NCI-H345 (cell line): ENCODE results near the gene PARG.
"Not testable (repeated sequence)": the region's sequence is repeated elsewhere in the genome, so short reads cannot be mapped to it uniquely, and the experiment has no call there.

Experiments used
- DNase-seq: peaks from one replicate; lab custom pipeline; 2025; lab: John Stamatoyannopoulos, UW

Gene PARG

GRCh38 chr10:49941447-49942338 is at the start of gene PARG, which contains the start of gene TIMM23B:
TSS of gene PARG (minus strand) at chr10:49942027. CDS start at chr10:49941725, 302 bp downstream.
TSS of gene TIMM23B (plus strand) at chr10:49942053. CDS start at chr10:49942195, 142 bp downstream.
- peak; percentile 68 for DNase-seq

DNA sequence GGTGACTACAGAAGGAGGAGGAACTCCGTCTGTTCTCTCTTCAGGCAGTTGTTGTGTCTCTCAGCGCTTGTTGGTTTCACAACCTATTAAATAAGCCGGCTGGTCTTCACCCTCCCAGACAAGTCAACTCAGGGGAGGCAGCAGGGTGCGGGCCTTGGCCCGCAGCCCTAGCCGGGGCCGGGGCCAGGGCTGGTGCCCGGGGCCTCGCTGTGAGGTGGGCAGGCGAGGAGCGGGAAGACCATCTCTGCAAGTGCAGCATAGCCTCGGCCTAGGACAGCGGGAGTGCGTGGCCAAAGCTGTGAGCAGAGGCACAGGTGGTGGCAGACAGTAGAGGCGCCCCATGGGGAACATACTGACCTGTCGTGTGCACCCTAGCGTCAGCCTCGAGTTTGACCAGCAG is 46.5 kb upstream of the PARG start, which contains the start of gene AGAP6:
TSS of gene AGAP6 (plus strand) at position 31 of the 400 bp plus-strand sequence. CDS start at position 341, 310 bp downstream.
- DNase-seq: not testable (repeated sequence)

GRCh38 chr10:49987207-49987606 is 45.4 kb upstream of the PARG start:
- not testable (repeated sequence) for DNase-seq

- DNase-seq: not testable (repeated sequence)
These were observed 35.9 kb upstream of the PARG start for GRCh38 chr10:49977756-49978155.

- not testable (repeated sequence) for DNase-seq
These were observed 30.3 kb upstream of the PARG start for GRCh38 chr10:49972094-49972493.

- not testable (repeated sequence) for DNase-seq
These were observed 29.6 kb upstream of the PARG start for GRCh38 chr10:49971466-49971865.

GRCh38 chr10:49970331-49970857 is 28.6 kb upstream of the PARG start:
- not testable (repeated sequence) for DNase-seq

DNA sequence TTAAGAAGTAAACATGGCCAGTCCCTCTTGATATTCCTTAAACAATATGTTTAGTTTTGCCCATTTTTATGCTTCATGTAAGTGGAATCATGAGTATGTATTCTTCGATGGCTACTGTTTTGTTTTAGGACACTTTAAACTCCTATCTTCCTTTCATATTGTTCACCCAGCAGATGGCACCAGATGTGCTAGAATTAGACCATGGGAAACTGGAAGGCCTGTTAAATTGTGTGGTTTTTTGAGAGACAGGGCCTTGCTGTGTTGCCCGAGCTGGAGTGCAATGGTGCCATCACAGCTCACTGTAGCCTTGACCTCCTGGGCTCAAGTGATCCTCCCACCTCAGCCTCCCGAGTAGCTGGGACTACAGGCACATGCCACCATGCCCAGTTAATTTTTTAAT is 11.3 kb upstream of the PARG start:
- not testable (repeated sequence) for DNase-seq

DNA sequence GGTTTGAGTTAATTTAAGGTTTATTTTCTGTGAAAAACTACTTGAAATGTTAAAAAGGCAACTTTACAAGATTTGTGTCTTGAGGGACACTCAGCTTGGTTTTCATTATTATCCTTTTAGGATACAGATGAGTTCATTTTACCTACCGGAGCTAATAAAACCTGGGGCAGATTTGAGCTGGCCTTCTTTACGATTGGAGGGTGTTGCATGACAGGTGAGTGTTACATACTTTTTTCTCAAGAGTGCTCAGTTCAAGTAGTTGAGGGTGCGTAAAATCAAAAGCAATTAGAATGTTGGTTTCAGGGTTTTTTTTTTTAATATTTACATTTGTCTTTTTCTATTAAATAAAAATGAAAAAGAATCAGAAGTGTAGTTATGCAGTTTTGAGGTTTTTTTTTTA is 10.2 kb upstream of the PARG start:
- not testable (repeated sequence) for DNase-seq

DNA sequence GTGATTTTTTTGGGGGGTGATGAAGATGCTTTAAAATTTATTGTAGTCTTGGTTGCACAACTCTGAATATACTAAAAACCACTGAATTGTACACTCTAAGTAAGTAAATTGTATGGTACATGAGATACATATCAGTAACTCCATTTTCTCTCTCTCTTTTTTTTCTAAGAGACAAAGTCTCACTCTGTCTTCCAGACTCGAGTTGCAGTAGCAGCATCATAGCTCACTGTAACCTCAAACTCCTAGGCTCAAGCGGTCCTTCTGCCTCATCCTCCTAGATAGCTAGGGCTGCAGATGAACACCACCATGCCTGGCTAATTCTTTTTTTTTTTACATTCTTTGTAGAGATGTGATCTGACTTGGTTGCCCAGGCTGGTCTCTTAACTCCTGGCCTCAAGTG is 6.9 kb upstream of the PARG start:
- not testable (repeated sequence) for DNase-seq

GRCh38 chr10:49948142-49948541 is 6.3 kb upstream of the PARG start:
- not testable (repeated sequence) for DNase-seq

GRCh38 chr10:49943607-49944006 is 1.8 kb upstream of the PARG start:
- not testable (repeated sequence) for DNase-seq

DNA sequence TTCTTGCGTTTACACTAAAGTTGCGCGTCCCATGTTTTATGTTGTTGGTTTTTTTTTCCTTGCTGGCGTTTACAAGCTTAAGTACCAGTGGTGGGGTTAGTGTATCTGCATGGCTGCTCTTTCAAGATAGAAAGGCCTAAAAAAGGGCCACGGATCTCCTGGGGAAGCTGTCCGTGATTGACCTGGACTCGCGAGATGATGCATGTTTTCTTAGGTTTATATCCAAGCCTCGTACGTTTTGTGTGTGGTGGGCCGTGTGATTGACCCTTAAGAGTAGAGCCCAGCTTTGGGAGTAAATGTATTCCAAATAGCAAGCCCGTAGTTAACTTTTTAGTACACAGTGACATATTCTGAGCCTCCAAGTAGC is 495 bp upstream of the PARG start:
- DNase-seq: not testable (repeated sequence)

DNA sequence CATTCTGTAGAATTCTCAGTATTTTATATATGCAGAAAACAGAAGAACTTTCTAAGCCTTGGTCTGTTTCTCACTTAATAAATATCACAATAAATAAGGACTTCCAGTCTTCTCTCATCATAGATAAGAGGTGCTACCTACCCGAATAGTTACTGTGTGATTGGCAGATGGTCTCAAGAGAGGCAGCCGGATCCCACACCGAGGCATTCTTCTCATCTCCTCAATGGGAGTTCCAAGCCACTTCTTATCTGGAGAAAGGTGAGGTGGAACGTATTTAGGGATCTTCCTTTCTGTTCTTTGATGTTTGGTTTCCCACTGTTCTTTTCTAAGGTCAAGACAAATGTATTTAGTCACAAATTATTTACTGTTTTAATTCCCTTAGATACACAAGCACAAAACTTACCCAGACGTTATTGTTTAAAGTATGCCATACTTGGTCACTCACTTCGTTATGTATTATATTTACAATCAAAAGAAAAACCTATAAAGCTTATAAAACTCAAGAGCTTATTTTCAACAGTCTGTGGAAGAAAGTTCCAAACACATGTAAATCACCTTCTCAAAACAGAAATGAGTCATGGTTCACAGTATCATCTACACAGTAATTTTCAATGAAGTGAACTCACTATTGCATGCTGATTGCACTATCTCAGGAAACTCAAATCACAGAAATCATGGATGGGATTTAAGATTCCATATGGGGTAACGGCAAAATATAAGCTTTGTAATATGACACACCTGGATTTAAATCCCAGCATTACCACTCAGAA is 9.7 kb downstream of the PARG start:
- DNase-seq: not testable (repeated sequence)

GRCh38 chr10:49931276-49931675 is 10.6 kb downstream of the PARG start:
- DNase-seq: not testable (repeated sequence)

DNA sequence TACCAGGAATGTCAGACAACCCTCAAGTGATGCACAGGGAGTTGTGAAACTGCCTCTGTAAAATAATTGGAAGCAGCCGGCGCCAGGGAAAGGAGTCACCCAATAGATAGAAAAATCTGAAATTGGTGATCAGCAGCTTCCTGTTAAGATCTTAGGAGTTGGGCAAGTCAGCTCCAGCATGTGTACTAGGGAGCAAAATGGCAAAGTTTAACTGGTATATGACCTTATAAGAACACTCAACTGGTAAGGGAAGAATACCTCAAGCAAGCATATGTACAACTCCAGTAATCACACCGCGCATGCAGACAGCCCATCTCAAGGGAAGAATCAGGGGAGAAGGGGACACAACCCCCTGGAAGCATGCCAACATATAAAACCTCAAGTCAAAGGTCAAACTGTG is 18.3 kb downstream of the PARG start:
- not testable (repeated sequence) for DNase-seq

DNA sequence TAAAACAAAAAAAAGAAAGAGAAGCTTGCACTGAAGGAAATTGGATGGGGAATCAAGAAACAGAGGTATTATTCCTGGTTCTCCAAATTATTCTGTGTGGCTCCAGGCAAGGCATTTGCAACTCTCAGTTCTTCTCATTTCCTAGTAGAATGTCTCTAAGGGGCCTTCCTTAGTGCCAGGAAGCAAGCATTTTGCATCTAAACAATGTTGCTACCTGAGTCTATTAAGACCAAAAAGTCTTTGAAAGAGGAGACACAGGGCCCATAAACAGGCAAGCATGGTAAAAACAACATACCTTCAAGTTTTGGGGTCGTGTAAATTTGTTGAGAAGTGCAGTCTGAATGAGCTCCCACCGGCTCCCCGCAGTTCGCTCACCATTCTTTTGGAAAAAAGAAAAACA is 19.8 kb downstream of the PARG start:
- not testable (repeated sequence) for DNase-seq

- DNase-seq: not testable (repeated sequence)
These were observed 23.9 kb downstream of the PARG start for GRCh38 chr10:49917927-49918326.

DNA sequence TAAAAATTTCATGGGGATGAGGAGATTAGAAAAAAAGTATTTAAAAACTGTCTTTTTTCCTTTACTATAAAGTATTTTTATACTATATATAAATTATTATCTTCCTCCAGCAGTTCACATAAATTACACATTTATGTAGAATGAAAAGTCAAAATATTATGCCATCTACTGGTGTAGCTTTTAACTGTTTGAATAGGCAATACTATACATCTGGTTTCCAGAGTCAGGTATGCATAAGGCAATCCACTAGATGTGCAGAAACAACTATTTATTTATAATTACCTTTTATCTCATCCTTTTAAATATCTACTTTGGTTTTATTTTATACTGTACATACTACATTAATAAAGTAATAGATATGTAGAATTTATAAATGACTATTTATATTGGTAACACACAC is 25.4 kb downstream of the PARG start:
- DNase-seq: not testable (repeated sequence)

GRCh38 chr10:49910295-49910694 is 31.5 kb downstream of the PARG start:
- not testable (repeated sequence) for DNase-seq

DNA sequence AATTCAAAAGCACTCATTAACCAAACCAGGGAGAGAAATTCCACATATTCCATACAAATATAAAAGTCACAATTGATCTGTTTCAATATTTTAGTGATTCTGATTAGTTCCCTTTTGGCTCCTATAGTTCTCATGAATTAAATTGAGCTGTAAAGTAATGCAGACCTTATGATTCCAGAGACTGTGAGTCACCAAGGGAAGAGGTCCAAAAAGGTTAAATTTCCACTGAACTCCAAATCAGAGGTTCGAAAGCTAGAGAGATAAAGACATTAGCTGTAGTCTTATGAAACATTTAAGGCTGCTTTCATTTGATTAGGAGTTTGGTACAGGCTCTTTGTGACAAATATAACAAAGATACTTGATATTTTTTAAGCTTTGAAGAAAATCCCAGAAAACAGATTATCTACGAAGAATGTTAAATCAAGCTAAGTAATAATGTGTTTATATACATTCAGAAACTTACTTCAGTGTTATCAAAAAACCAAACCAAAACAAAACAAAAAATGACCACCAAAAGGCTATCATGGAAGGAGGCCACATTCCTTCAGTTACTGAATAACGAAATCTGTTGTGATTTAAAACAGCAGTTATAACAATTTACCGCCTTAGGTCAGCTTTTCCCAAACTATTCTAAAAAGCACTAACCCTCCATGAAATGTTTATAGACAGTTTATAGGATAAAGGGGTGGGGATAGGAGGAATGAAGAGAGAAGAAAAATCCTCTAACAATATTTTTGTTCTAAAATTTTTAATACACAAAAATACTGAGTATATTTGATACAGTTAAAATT is 33.3 kb downstream of the PARG start:
- not testable (repeated sequence) for DNase-seq
